PC-3 (cell line): ENCODE data around the gene PAWR.

ENCODE experiments used
- CTCF ChIP-seq: fragments of 300-600 bp; sonication (generic); conservative IDR thresholded peaks from 2 replicates; pipeline ENCODE4 v1.5.1; 2017; ENCODE audit warnings: antibody characterized with exemption, low read depth, mild to moderate bottlenecking, low read length
- EZH2 ChIP-seq: fragments of 300-600 bp; sonication (generic); IDR thresholded peaks from one replicate; pipeline ENCODE4 v1.6.1; 2017; ENCODE audit warnings: antibody characterized with exemption, mild to moderate bottlenecking, low read length; ENCODE audit not compliant: unreplicated experiment
- EZH2phosphoT487 ChIP-seq: fragments of 300-600 bp; sonication (generic); IDR thresholded peaks from 2 replicates; pipeline ENCODE4 v1.6.1; 2018; ENCODE audit warnings: mild to moderate bottlenecking, antibody characterized with exemption, low read length, borderline replicate concordance

GRCh38 chr12:79717006-79717405 is 26.2 kb upstream of the PAWR start:
- TF ChIP-seq CTCF (no peak), EZH2 (no peak), EZH2phosphoT487 (no peak)
